ENCODE data around the gene C2CD4C. TPM values are rescaled to one million over a fixed set of nuclear protein-coding genes. Genes with fewer than 3 reads are reported as not detected.
"Not testable (repeated sequence)": the region's sequence is repeated elsewhere in the genome, so short reads cannot be mapped to it uniquely, and the experiment has no call there.

The C2CD4C gene
- total RNA-seq, 2 donors from 2014 or later: 0.13 to 0.40 TPM

GRCh38 chr19:412356-413355, 3.7 kb upstream of the C2CD4C start:
- ATAC-seq (replicated peaks): no peak
- peaks cover 5% of the 10 kb centered on the region for H3K4me1 Mint-ChIP-seq
- no peaks in the 10 kb centered on the region for H3K36me3 Mint-ChIP-seq (ENCODE audit: low read depth)
- H3K9me3 Mint-ChIP-seq: no peaks in the 10 kb centered on the region
- H3K4me3 Mint-ChIP-seq: no peak overlapping the region
- peaks cover 6% of the 10 kb centered on the region for H3K27me3 Mint-ChIP-seq
- H3K27ac Mint-ChIP-seq: no peak overlapping the region

- Mint-ChIP-seq H3K4me3 (no peak overlapping the region), H3K27ac (no peak overlapping the region), H3K36me3 (ENCODE audit: low read depth) (no peaks in the 10 kb centered on the region), H3K27me3 (peaks cover 6% of the 10 kb centered on the region), H3K4me1 (peaks cover 5% of the 10 kb centered on the region), H3K9me3 (no peaks in the 10 kb centered on the region)
- ATAC-seq (replicated peaks): no peak
Observed at GRCh38 chr19:411723-412355, 2.9 kb upstream of the C2CD4C start.

DNA sequence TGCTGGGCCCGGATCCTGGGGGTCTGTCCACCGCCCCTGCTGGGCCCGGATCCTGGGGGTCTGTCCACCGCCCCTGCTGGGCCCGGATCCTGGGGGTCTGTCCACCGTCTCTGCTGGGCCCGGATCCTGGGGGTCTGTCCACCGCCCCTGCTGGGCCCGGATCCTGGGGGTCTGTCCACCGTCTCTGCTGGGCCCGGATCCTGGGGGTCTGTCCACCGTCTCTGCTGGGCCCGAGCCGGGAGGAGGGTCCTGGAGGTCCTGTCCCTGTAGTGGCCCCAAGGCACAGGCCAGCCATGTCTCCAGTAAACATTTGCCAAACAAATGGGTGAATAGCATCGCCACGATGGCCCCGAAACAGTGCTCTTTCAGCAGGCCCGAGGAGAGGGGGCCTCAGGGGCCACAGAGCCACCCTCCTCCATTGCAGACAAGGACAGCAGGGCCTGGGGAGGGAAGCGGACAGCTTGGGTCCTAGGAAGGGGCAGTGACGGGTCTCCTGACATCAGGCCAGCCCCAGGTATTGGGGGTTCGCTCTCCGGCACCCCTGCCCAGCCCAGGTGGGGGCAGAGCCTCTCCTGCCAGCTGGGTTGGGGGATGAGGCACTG, 2.3 kb upstream of the C2CD4C start:
- not testable (repeated sequence) for H3K27me3 Mint-ChIP-seq, H3K4me1 Mint-ChIP-seq, H3K4me3 Mint-ChIP-seq

GRCh38 chr19:410243-410781, 1.4 kb upstream of the C2CD4C start:
- ATAC-seq (replicated peaks): no peak
- no peak overlapping the region for H3K4me3 Mint-ChIP-seq
- no peaks in the 10 kb centered on the region for H3K9me3 Mint-ChIP-seq
- H3K4me1 Mint-ChIP-seq: peaks cover 5% of the 10 kb centered on the region
- H3K27me3 Mint-ChIP-seq: peaks cover 6% of the 10 kb centered on the region
- H3K27ac Mint-ChIP-seq: no peak overlapping the region
- H3K36me3 Mint-ChIP-seq (ENCODE audit: low read depth): no peaks in the 10 kb centered on the region

More for the DNA sequence above, 2.3 kb upstream of the C2CD4C start:
- not testable (repeated sequence) for ATAC-seq (replicated peaks); H3K9me3 Mint-ChIP-seq; H3K36me3 Mint-ChIP-seq (ENCODE audit: low read depth); H3K27ac Mint-ChIP-seq

GRCh38 chr19:409516-410242, 732 bp upstream of the C2CD4C start:
- Mint-ChIP-seq H3K27ac (no peak overlapping the region), H3K9me3 (no peaks in the 10 kb centered on the region), H3K36me3 (ENCODE audit: low read depth) (no peaks in the 10 kb centered on the region), H3K4me1 (peaks cover 5% of the 10 kb centered on the region), H3K4me3 (peak overlapping the region; percentile 58), H3K27me3 (peaks cover 6% of the 10 kb centered on the region)
- no peak for ATAC-seq (replicated peaks)

- no peaks in the 10 kb centered on the region for H3K36me3 Mint-ChIP-seq (ENCODE audit: low read depth)
- no peak for ATAC-seq (replicated peaks)
- no peak overlapping the region for H3K4me3 Mint-ChIP-seq
- H3K4me1 Mint-ChIP-seq: peaks cover 5% of the 10 kb centered on the region
- peaks cover 6% of the 10 kb centered on the region for H3K27me3 Mint-ChIP-seq
- H3K27ac Mint-ChIP-seq: no peak overlapping the region
- no peaks in the 10 kb centered on the region for H3K9me3 Mint-ChIP-seq
Observed at GRCh38 chr19:408441-408901, 476 bp downstream of the C2CD4C start.

GRCh38 chr19:407511-408440, 1.2 kb downstream of the C2CD4C start:
- no peaks in the 10 kb centered on the region for H3K36me3 Mint-ChIP-seq (ENCODE audit: low read depth)
- ATAC-seq (replicated peaks): no peak
- H3K27ac Mint-ChIP-seq: no peak overlapping the region
- H3K27me3 Mint-ChIP-seq: peaks cover 10% of the 10 kb centered on the region
- no peak overlapping the region for H3K4me3 Mint-ChIP-seq
- no peaks in the 10 kb centered on the region for H3K9me3 Mint-ChIP-seq
- peaks cover 5% of the 10 kb centered on the region for H3K4me1 Mint-ChIP-seq

- ATAC-seq (replicated peaks): no peak
- H3K4me3 Mint-ChIP-seq: no peak overlapping the region
- no peak overlapping the region for H3K27ac Mint-ChIP-seq
- peaks cover 5% of the 10 kb centered on the region for H3K4me1 Mint-ChIP-seq
- H3K9me3 Mint-ChIP-seq: no peaks in the 10 kb centered on the region
- peaks cover 10% of the 10 kb centered on the region for H3K27me3 Mint-ChIP-seq
- H3K36me3 Mint-ChIP-seq (ENCODE audit: low read depth): no peaks in the 10 kb centered on the region
Observed at GRCh38 chr19:406971-407510, 1.9 kb downstream of the C2CD4C start.

GRCh38 chr19:406135-406781, 2.7 kb downstream of the C2CD4C start:
- H3K36me3 Mint-ChIP-seq (ENCODE audit: low read depth): no peaks in the 10 kb centered on the region
- no peak overlapping the region for H3K27ac Mint-ChIP-seq
- no peak for ATAC-seq (replicated peaks)
- H3K9me3 Mint-ChIP-seq: no peaks in the 10 kb centered on the region
- H3K4me3 Mint-ChIP-seq: no peak overlapping the region
- peaks cover 10% of the 10 kb centered on the region for H3K27me3 Mint-ChIP-seq
- peaks cover 5% of the 10 kb centered on the region for H3K4me1 Mint-ChIP-seq

DNA sequence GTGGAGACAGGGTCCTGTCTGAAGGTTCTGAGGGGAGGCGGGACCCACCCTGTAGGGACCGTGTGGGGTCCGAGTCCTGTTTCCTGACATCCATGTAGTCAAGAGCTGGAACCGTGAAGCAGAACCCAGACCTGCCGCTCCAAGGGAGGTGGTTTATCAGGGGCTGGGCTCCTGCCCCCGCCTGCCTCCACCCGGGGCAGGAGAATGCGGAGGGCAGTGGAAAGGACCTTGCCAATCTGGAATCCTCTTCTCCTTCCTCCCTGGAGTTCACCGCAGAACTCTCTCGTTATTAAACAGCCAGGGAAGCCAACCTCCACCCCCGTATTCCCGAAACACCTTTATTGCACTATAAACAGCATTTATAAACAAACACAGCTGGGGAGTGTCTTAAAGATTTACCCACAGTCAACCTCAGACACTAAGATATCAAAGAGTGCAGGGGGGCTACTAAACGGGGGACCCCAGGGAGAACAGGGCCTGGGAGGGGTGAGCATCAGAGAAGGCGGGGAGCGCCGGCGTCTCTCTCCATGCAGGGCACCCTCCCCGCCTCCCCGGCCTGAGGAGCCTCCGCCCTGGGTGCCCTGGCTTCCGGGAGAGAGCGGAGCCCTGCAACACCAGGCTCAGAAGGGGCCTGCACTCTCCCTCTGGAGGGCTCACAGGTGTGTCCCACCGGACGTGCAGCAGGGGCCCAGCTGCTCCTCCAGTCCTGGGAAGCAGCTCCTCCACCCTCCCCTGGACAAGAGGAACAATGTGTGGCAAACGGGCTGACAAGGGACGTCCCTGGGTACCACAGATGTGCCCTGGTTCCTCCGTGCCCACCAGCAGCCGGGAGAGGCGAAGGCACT, 3.6 kb downstream of the C2CD4C start:
- H3K4me3 Mint-ChIP-seq: no peak overlapping the region
- no peaks in the 10 kb centered on the region for H3K36me3 Mint-ChIP-seq (ENCODE audit: low read depth)
- peaks cover 5% of the 10 kb centered on the region for H3K4me1 Mint-ChIP-seq
- H3K27ac Mint-ChIP-seq: no peak overlapping the region
- ATAC-seq (replicated peaks): no peak
- peaks cover 10% of the 10 kb centered on the region for H3K27me3 Mint-ChIP-seq
- H3K9me3 Mint-ChIP-seq: no peaks in the 10 kb centered on the region

- H3K36me3 Mint-ChIP-seq (ENCODE audit: low read depth): no peaks in the 10 kb centered on the region
- peaks cover 4% of the 10 kb centered on the region for H3K27me3 Mint-ChIP-seq
Observed at GRCh38 chr19:403221-404027, 5.5 kb downstream of the C2CD4C start.

More at GRCh38 chr19:403221-404027, 5.5 kb downstream of the C2CD4C start:
- Mint-ChIP-seq H3K9me3 (no peaks in the 10 kb centered on the region), H3K4me3 (no peak overlapping the region), H3K4me1 (no peaks in the 10 kb centered on the region), H3K27ac (no peak overlapping the region)
- no peak for ATAC-seq (replicated peaks)
